GM10248 (cell line): ENCODE data around the gene EIF2S2.

ENCODE experiments used
- CTCF ChIA-PET: fragments of 300-600 bp; sonication (Branson Sonifier 250); formaldehyde crosslinking; extraction: SDS; loops from one replicate; lab custom pipeline; 2021; ENCODE audit warnings: antibody characterized with exemption; lab: Yijun Ruan, JAX
- POLR2A ChIA-PET: fragments of 350-650 bp; sonication (Branson Sonifier 250); formaldehyde crosslinking; extraction: SDS; loops from one replicate; lab custom pipeline; 2020; ENCODE audit warnings: antibody characterized with exemption; lab: Yijun Ruan, JAX
- DNase-seq: peaks from one replicate; pipeline ENCODE4 v3.0.0; 2012; ENCODE audit errors: extremely low spot score
- CTCF ChIP-seq: IDR thresholded peaks from 2 replicates; pipeline ENCODE4 v1.5.1; 2012; ENCODE audit warnings: mild to moderate bottlenecking, low read depth; ENCODE audit errors: extremely low read depth, missing control alignments, control extremely low read depth

Gene EIF2S2

GRCh38 chr20:34089655-34090345 is 22.2 kb downstream of the EIF2S2 start:
- POLR2A ChIA-PET = no interaction called here
- no peak for TF ChIP-seq CTCF
- DNase-seq = no peak
- CTCF ChIA-PET = interaction anchor here (1.6 kb wide), 1 partner anchor 13 kb away, joined by 4 read pairs; no protein-coding TSS in a partner anchor

GRCh38 chr20:34089175-34089479 is 22.9 kb downstream of the EIF2S2 start:
- no peak for TF ChIP-seq CTCF
- ChIA-PET POLR2A (no interaction called here), CTCF (interaction anchor here (1.6 kb wide), 1 partner anchor 12 kb away, joined by 4 read pairs; no protein-coding TSS in a partner anchor)
- DNase-seq = no peak

- no peak for DNase-seq
- ChIA-PET POLR2A (no interaction called here), CTCF (interaction anchor here (1.6 kb wide), 1 partner anchor 12 kb away, joined by 4 read pairs; no protein-coding TSS in a partner anchor)
- no peak for TF ChIP-seq CTCF
Measured at GRCh38 chr20:34088305-34089174, 23.5 kb downstream of the EIF2S2 start.

- CTCF ChIA-PET = interaction anchor here (2.9 kb wide), 1 partner anchor 15 kb away, joined by 8 read pairs; no protein-coding TSS in a partner anchor
Measured at GRCh38 chr20:34085544-34086040, 26.5 kb downstream of the EIF2S2 start.

GRCh38 chr20:34084227-34084923 is 27.7 kb downstream of the EIF2S2 start:
- no peak for DNase-seq
- CTCF ChIA-PET = interaction anchor here (2.9 kb wide), 1 partner anchor 14 kb away, joined by 8 read pairs; no protein-coding TSS in a partner anchor
- TF ChIP-seq CTCF = no peak
- POLR2A ChIA-PET = no interaction called here

More at GRCh38 chr20:34085544-34086040, 26.5 kb downstream of the EIF2S2 start:
- no peak for DNase-seq
- POLR2A ChIA-PET = interaction anchor here (0.6 kb wide), 1 partner anchor 9 kb away, joined by 5 read pairs; no protein-coding TSS in a partner anchor
- TF ChIP-seq CTCF = no peak

- POLR2A ChIA-PET = no interaction called here
- TF ChIP-seq CTCF = no peak
- CTCF ChIA-PET = interaction anchor here (0.9 to 1.3 kb wide), 2 partner anchors 13 to 15 kb away, joined by 3 to 5 read pairs; no protein-coding TSS in a partner anchor
- DNase-seq = no peak
Measured at GRCh38 chr20:34083781-34084180, 28.3 kb downstream of the EIF2S2 start.
